H9 (cell line): ENCODE measurements around the gene FBXL20. TPM values are rescaled to one million over a fixed set of nuclear protein-coding genes. Genes with fewer than 3 reads are reported as not detected.
A peak's percentile ranks its signal among the peaks of the same experiment; 100 is the strongest.

Source experiments
- DNase-seq: peaks from one replicate; pipeline ENCODE4 v3.0.0-alpha.2; 2017
- H2AFZ ChIP-seq: one replicate; pipeline ENCODE4 v1.6.1; 2013; ENCODE audit warnings: mild to moderate bottlenecking, low read length, control low read depth, moderate library complexity
- H2AK5ac ChIP-seq: 2 replicates; pipeline ENCODE4 v1.6.1; 2013; ENCODE audit warnings: low read length, control low read depth, mixed read lengths; ENCODE audit not compliant: insufficient read length
- H2BK120ac ChIP-seq: one replicate; pipeline ENCODE4 v1.6.1; 2013; ENCODE audit warnings: low read depth, mild to moderate bottlenecking, low read length, control low read depth, inconsistent platforms; ENCODE audit not compliant: poor library complexity, severe bottlenecking
- H2BK12ac ChIP-seq: 2 replicates; pipeline ENCODE4 v1.6.1; 2013; ENCODE audit warnings: low read length, control low read depth, mixed read lengths, low read depth; ENCODE audit not compliant: insufficient read length
- H2BK15ac ChIP-seq: 2 replicates; pipeline ENCODE4 v1.6.1; 2013; ENCODE audit warnings: low read depth, low read length, control low read depth
- H2BK20ac ChIP-seq: one replicate; pipeline ENCODE4 v1.6.1; 2013; ENCODE audit warnings: low read depth, mild to moderate bottlenecking, low read length, control low read depth, inconsistent platforms; ENCODE audit not compliant: poor library complexity, severe bottlenecking
- H2BK5ac ChIP-seq: 2 replicates; pipeline ENCODE4 v1.6.1; 2013; ENCODE audit warnings: low read length, control low read depth, mixed read lengths; ENCODE audit not compliant: insufficient read length
- H3K14ac ChIP-seq: 2 replicates; pipeline ENCODE4 v1.6.1; 2013; ENCODE audit warnings: low read length, control low read depth; ENCODE audit not compliant: insufficient read depth
- H3K18ac ChIP-seq: 2 replicates; pipeline ENCODE4 v1.6.1; 2013; ENCODE audit warnings: low read depth, mild to moderate bottlenecking, mixed read lengths, low read length, control low read depth; ENCODE audit not compliant: insufficient read length
- H3K23ac ChIP-seq: 2 replicates; pipeline ENCODE4 v1.6.1; 2013; ENCODE audit warnings: low read length, control low read depth, mixed read lengths, low read depth; ENCODE audit not compliant: insufficient read length
- H3K23me2 ChIP-seq: 2 replicates; pipeline ENCODE4 v1.6.1; 2013; ENCODE audit warnings: low read depth, mild to moderate bottlenecking, mixed read lengths, low read length, control low read depth; ENCODE audit not compliant: insufficient read length, poor library complexity, severe bottlenecking
- H3K27ac ChIP-seq: 2 replicates; pipeline ENCODE4 v1.5.1; 2013; ENCODE audit warnings: low read length, control low read depth, mixed read lengths, low read depth; ENCODE audit not compliant: insufficient read length
- H3K27me3 ChIP-seq: 2 replicates; pipeline ENCODE4 v1.6.1; 2013; ENCODE audit warnings: low read length, control low read depth, inconsistent platforms; ENCODE audit not compliant: insufficient read depth
- H3K4ac ChIP-seq: 2 replicates; pipeline ENCODE4 v1.6.1; 2013; ENCODE audit warnings: low read depth, mild to moderate bottlenecking, control low read depth, inconsistent platforms, low read length, moderate library complexity
- H3K4me1 ChIP-seq: 2 replicates; pipeline ENCODE4 v1.6.1; 2013; ENCODE audit warnings: low read length, control low read depth, inconsistent platforms; ENCODE audit not compliant: insufficient read depth
- H3K4me2 ChIP-seq: 2 replicates; pipeline ENCODE4 v1.6.1; 2013; ENCODE audit warnings: low read length, control low read depth, mixed read lengths; ENCODE audit not compliant: insufficient read length, insufficient read depth
- H3K56ac ChIP-seq: 2 replicates; pipeline ENCODE4 v1.6.1; 2013; ENCODE audit warnings: low read depth, mild to moderate bottlenecking, mixed read lengths, low read length, control low read depth; ENCODE audit not compliant: insufficient read length
- H3K79me1 ChIP-seq: 2 replicates; pipeline ENCODE4 v1.6.1; 2013; ENCODE audit warnings: low read depth, mild to moderate bottlenecking, moderate library complexity, low read length, control low read depth, inconsistent platforms; ENCODE audit not compliant: insufficient read depth, poor library complexity, severe bottlenecking
- H3K79me2 ChIP-seq: 2 replicates; pipeline ENCODE4 v1.6.1; 2013; ENCODE audit warnings: low read length, control low read depth, inconsistent platforms; ENCODE audit not compliant: insufficient read depth
- H3K9ac ChIP-seq: 2 replicates; pipeline ENCODE4 v1.6.1; 2013; ENCODE audit warnings: low read length, control low read depth, mixed read lengths; ENCODE audit not compliant: insufficient read length; ENCODE audit errors: extremely low read depth
- H3K9me3 ChIP-seq: one replicate; pipeline ENCODE4 v1.6.1; 2013; ENCODE audit warnings: low read depth, low read length, inconsistent platforms; ENCODE audit not compliant: control insufficient read depth
- H3T11ph ChIP-seq: one replicate; pipeline ENCODE4 v1.6.1; 2013; ENCODE audit warnings: mild to moderate bottlenecking, low read length, control low read depth, inconsistent platforms
- H4K20me1 ChIP-seq: one replicate; pipeline ENCODE4 v1.6.1; 2013; ENCODE audit not compliant: control insufficient read depth, insufficient read length, insufficient read depth
- H4K5ac ChIP-seq: 2 replicates; pipeline ENCODE4 v1.6.1; 2013; ENCODE audit warnings: low read depth, mild to moderate bottlenecking, mixed read lengths, low read length, control low read depth; ENCODE audit not compliant: insufficient read length
- H4K8ac ChIP-seq: replicated peaks from 2 replicates; pipeline ENCODE4 v1.6.1; 2013; ENCODE audit warnings: low read length, control low read depth, mixed read lengths, low read depth; ENCODE audit not compliant: insufficient read length
- H4K91ac ChIP-seq: 2 replicates; pipeline ENCODE4 v1.6.1; 2013; ENCODE audit warnings: low read depth, mild to moderate bottlenecking, moderate library complexity, mixed read lengths, low read length, control low read depth; ENCODE audit not compliant: insufficient read length
- H3K27ac Mint-ChIP-seq, 3 experiments: 2 replicates in 2 of 3; 3 replicates in 1 of 3; pipeline ENCODE4 v1.8.0; 2020 to 2021; ENCODE audit warnings: mixed read lengths in 3 of 3, mild to moderate bottlenecking in 1 of 3, moderate library complexity in 1 of 3
- H3K27me3 Mint-ChIP-seq: 2 replicates; pipeline ENCODE4 v1.8.0; 2021; ENCODE audit warnings: low read depth, mild to moderate bottlenecking, moderate library complexity, mixed read lengths
- H3K36me3 Mint-ChIP-seq, 3 experiments: 2 replicates in 2 of 3; 3 replicates in 1 of 3; pipeline ENCODE4 v1.8.0; 2020 to 2021; ENCODE audit warnings: low read depth in 3 of 3, mixed read lengths in 3 of 3; ENCODE audit not compliant: insufficient read depth in 1 of 3
- H3K4me1 Mint-ChIP-seq, 2 experiments: 2 replicates each; pipeline ENCODE4 v1.8.0; 2020; ENCODE audit warnings: mixed read lengths in 2 of 2
- H3K4me3 Mint-ChIP-seq, 2 experiments: 2 replicates in 1 of 2; 3 replicates in 1 of 2; pipeline ENCODE4 v1.8.0; 2020 to 2021; ENCODE audit warnings: mild to moderate bottlenecking in 2 of 2, mixed read lengths in 2 of 2, moderate library complexity in 1 of 2
- H3K9me3 Mint-ChIP-seq, 2 experiments: 2 replicates in 1 of 2; 3 replicates in 1 of 2; pipeline ENCODE4 v1.8.0; 2020; ENCODE audit warnings: mild to moderate bottlenecking in 2 of 2, mixed read lengths in 2 of 2, moderate library complexity in 1 of 2
- CTCF ChIP-seq: fragments of 200-600 bp; sonication (generic); conservative IDR thresholded peaks from 3 replicates; pipeline ENCODE4 v1.8.0; 2021; ENCODE audit warnings: antibody characterized with exemption, mild to moderate bottlenecking
- whole genome bisulfite sequencing: extraction: QIAGEN DNeasy Blood & Tissue Kit; methylation state at CpG from one replicate; pipeline ENCODE4 v1.1.7; 2013; ENCODE audit warnings: missing lambda C conversion rate, low lambda C conversion rate, mixed read lengths; ENCODE audit not compliant: insufficient read length; ENCODE audit errors: extremely low coverage; 5-methylcytosine and 5-hydroxymethylcytosine counted together
- total RNA-seq: library from RNA; stranded (reverse); gene quantifications from 2 replicates; pipeline ENCODE4 v1.2.1, GENCODE V29; 2021

Gene FBXL20
- total RNA-seq, 1 experiment from 2014 or later: 18.4 TPM

- no peaks in the 10 kb centered on the region for H4K20me1 ChIP-seq
- no peak overlapping the region for H3K27ac ChIP-seq
- H2BK120ac ChIP-seq: no peak overlapping the region
- Mint-ChIP-seq H3K27me3 (no peaks in the 10 kb centered on the region; the same call in 1 of the 2 replicates), H3K4me1 (peaks cover 11 to 20% of the 10 kb centered on the region in 2 experiments), H3K27ac (no peak overlapping the region; a peak in 1 of 7 replicates), H3K36me3 (no peaks in the 10 kb centered on the region), H3K9me3 (no peaks in the 10 kb centered on the region), H3K4me3 (no peak overlapping the region)
- H3K27me3 ChIP-seq: no peaks in the 10 kb centered on the region
- H2BK20ac ChIP-seq: no peak overlapping the region
- H3K9ac ChIP-seq: no peak overlapping the region
- no peaks in the 10 kb centered on the region for H3K79me1 ChIP-seq
- H4K91ac ChIP-seq: peak overlapping the region; percentile 46
- no peak overlapping the region for H3K4me2 ChIP-seq
- H4K5ac ChIP-seq: no peak overlapping the region
- no peak overlapping the region for H3K56ac ChIP-seq
- H3K4me1 ChIP-seq: no peaks in the 10 kb centered on the region
- no peaks in the 10 kb centered on the region for H3K23me2 ChIP-seq
- no peaks in the 10 kb centered on the region for H3K79me2 ChIP-seq
- H3K9me3 ChIP-seq: no peaks in the 10 kb centered on the region
- no peak overlapping the region for H3K23ac ChIP-seq
- H2BK5ac ChIP-seq: no peak overlapping the region
- H2AFZ ChIP-seq: no peak overlapping the region
- H2BK12ac ChIP-seq: no peak overlapping the region
- H4K8ac ChIP-seq: no peak overlapping the region
- no peak overlapping the region for H3T11ph ChIP-seq
- no peak overlapping the region for H3K14ac ChIP-seq
- H2AK5ac ChIP-seq: no peak overlapping the region
- no peak for TF ChIP-seq CTCF
- H3K18ac ChIP-seq: no peak overlapping the region
- no peak for DNase-seq
- no peak overlapping the region for H2BK15ac ChIP-seq
- no peak overlapping the region for H3K4ac ChIP-seq
- WGBS: no CpG with 5 or more reads among the region's 15 CpGs
Measured at GRCh38 chr17:39238311-39238972, 163.0 kb downstream of the FBXL20 start.
